Measurements from ENCODE around the gene SYNJ1. TPM values are rescaled to one million over a fixed set of nuclear protein-coding genes. Genes with fewer than 3 reads are reported as not detected.

The SYNJ1 gene
- total and polyA plus RNA-seq, 10 of the 15 experiments (the other 5 are each of a cell fraction or from before 2014, with no cell fraction given), result 1.2 to 7.0 (median 3.5) TPM

- TF ChIP-seq E2F8 (IDR thresholded peaks at IDR 0.05; ENCODE audit: low read depth, partially characterized antibody), result no peak
- TF ChIP-seq KAT2A (conservative IDR thresholded peaks at IDR 0.05; ENCODE audit: control insufficient read depth, low read depth, low read length), result no peak
- no peak for TF ChIP-seq FOS (IDR thresholded peaks at IDR 0.05; ENCODE audit: borderline replicate concordance, extremely low read depth, insufficient read length)
- TF ChIP-seq SREBF2 (IDR thresholded peaks at IDR 0.05; ENCODE audit: low read length), result no peak
- TF ChIP-seq ZNF592 (IDR thresholded peaks at IDR 0.05), result no peak
- TF ChIP-seq, protein P1, sequence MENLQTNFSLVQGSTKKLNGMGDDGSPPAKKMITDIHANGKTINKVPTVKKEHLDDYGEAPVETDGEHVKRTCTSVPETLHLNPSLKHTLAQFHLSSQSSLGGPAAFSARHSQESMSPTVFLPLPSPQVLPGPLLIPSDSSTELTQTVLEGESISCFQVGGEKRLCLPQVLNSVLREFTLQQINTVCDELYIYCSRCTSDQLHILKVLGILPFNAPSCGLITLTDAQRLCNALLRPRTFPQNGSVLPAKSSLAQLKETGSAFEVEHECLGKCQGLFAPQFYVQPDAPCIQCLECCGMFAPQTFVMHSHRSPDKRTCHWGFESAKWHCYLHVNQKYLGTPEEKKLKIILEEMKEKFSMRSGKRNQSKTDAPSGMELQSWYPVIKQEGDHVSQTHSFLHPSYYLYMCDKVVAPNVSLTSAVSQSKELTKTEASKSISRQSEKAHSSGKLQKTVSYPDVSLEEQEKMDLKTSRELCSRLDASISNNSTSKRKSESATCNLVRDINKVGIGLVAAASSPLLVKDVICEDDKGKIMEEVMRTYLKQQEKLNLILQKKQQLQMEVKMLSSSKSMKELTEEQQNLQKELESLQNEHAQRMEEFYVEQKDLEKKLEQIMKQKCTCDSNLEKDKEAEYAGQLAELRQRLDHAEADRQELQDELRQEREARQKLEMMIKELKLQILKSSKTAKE (IDR thresholded peaks at IDR 0.05; ENCODE audit: low read depth, poor library complexity, severe bottlenecking), result no peak
- no peak for TF ChIP-seq RCOR1 (conservative IDR thresholded peaks at IDR 0.05; ENCODE audit: low read depth, low read length)
- TF ChIP-seq, protein P2, sequence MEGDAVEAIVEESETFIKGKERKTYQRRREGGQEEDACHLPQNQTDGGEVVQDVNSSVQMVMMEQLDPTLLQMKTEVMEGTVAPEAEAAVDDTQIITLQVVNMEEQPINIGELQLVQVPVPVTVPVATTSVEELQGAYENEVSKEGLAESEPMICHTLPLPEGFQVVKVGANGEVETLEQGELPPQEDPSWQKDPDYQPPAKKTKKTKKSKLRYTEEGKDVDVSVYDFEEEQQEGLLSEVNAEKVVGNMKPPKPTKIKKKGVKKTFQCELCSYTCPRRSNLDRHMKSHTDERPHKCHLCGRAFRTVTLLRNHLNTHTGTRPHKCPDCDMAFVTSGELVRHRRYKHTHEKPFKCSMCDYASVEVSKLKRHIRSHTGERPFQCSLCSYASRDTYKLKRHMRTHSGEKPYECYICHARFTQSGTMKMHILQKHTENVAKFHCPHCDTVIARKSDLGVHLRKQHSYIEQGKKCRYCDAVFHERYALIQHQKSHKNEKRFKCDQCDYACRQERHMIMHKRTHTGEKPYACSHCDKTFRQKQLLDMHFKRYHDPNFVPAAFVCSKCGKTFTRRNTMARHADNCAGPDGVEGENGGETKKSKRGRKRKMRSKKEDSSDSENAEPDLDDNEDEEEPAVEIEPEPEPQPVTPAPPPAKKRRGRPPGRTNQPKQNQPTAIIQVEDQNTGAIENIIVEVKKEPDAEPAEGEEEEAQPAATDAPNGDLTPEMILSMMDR (IDR thresholded peaks at IDR 0.05 in 2 of 3, conservative IDR thresholded peaks at IDR 0.05 in 1 of 3; ENCODE audit: control insufficient read depth in 2 of 3, extremely low read depth in 1 of 3, insufficient read depth in 1 of 3, low read depth in 3 of 3, low read length in 3 of 3), result no peak
Measured at GRCh38 chr21:32612999-32613337, 114.8 kb downstream of the SYNJ1 start (continued).
